ENCODE data around the gene ACTR3. TPM values are rescaled to one million over a fixed set of nuclear protein-coding genes. Genes with fewer than 3 reads are reported as not detected.

The ACTR3 gene
- total and polyA plus RNA-seq, 9 donors: 41.7 to 167 (median 133) TPM

DNA sequence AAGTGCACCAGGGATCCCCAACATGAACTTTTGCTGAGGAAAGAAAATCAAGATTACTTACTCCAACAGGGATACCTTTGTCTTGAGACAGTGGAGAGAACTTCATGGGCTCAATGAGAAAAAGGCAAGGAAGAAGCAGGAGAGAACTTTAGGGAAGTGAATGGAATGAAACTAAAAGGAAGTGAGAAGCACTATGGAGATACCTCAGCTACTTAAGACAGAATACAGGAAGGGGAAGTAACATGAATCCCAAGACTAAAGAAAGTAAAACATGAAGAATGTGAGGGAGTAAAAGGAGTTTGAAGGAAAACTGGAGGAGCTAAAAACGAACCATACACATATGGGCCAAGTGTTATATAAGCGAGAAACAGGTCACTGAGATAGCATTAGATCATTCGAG lies 32.4 kb upstream of the ACTR3 start:
- intact Hi-C loops (cut with DNase I): no loop called here
- 41 to 48% (median 46%) methylated on average over 3 of the region's 3 CpGs for WGBS, 3 donors
- no peak for DNase-seq
- Histone ChIP-seq H3K27me3 (no peaks in the 10 kb centered on the region), H3K4me1 (ENCODE audit: insufficient read depth) (no peaks in the 10 kb centered on the region), H3K9me3 (no peaks in the 10 kb centered on the region), H3K36me3 (no peaks in the 10 kb centered on the region), H3K4me3 (no peak overlapping the region), H3K27ac (no peak overlapping the region)
- TF ChIP-seq CTCF (IDR thresholded peaks at IDR 0.05): no peak
- no peak for TF ChIP-seq EP300 (IDR thresholded peaks at IDR 0.05)
- TF ChIP-seq POLR2A (IDR thresholded peaks at IDR 0.05): no peak

GRCh38 chr2:113858764-113859163 lies 31.1 kb upstream of the ACTR3 start:
- intact Hi-C loops (cut with DNase I): no loop called here
- Histone ChIP-seq H3K36me3 (no peaks in the 10 kb centered on the region), H3K27ac (no peak overlapping the region)

DNA sequence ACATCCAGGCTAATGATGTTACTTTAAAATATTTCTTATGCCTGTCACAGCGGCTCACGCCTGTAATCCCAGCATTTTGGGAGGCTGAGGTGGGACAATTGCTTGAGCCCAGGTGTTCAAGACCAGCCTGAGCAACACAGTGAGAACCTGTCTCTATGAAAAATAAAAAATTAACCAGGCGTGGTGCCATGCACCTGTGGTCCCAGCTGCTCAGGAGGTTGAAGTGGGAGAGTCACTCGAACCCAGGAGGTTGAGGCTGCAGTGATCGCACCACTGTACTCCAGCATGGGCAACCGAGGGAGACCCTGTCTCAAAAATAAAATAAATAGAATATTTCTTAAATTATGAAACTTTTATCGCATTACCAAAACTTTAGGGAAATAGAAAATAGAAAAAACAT lies 28.1 kb upstream of the ACTR3 start:
- Histone ChIP-seq H3K36me3 (no peaks in the 10 kb centered on the region), H3K4me3 (no peak overlapping the region), H3K4me1 (ENCODE audit: insufficient read depth) (no peaks in the 10 kb centered on the region), H3K27me3 (no peaks in the 10 kb centered on the region), H3K9me3 (no peaks in the 10 kb centered on the region), H3K27ac (no peak overlapping the region)
- TF ChIP-seq POLR2A (IDR thresholded peaks at IDR 0.05): no peak
- TF ChIP-seq CTCF (IDR thresholded peaks at IDR 0.05): no peak
- TF ChIP-seq EP300 (IDR thresholded peaks at IDR 0.05): no peak
- 90 to 96% (median 93%) methylated on average over 7 of the region's 7 CpGs for WGBS, 3 donors
- no peak for DNase-seq
- intact Hi-C loops (cut with DNase I): no loop called here

More at GRCh38 chr2:113858764-113859163, 31.1 kb upstream of the ACTR3 start:
- no peaks in the 10 kb centered on the region for H3K27me3 ChIP-seq
- H3K9me3 ChIP-seq: no peaks in the 10 kb centered on the region
- H3K4me3 ChIP-seq: no peak overlapping the region
- 87 to 92% (median 92%) methylated on average over 5 of the region's 5 CpGs for whole genome bisulfite sequencing, 3 donors
- DNase-seq: no peak
- TF ChIP-seq POLR2A (IDR thresholded peaks at IDR 0.05) (no peak), EP300 (IDR thresholded peaks at IDR 0.05) (no peak), CTCF (IDR thresholded peaks at IDR 0.05) (no peak)
- no peaks in the 10 kb centered on the region for H3K4me1 ChIP-seq (ENCODE audit: insufficient read depth)

GRCh38 chr2:113863144-113863543 lies 26.7 kb upstream of the ACTR3 start:
- DNase-seq: no peak
- Histone ChIP-seq H3K27me3 (no peaks in the 10 kb centered on the region), H3K36me3 (no peaks in the 10 kb centered on the region), H3K4me1 (ENCODE audit: insufficient read depth) (no peaks in the 10 kb centered on the region), H3K27ac (no peak overlapping the region), H3K9me3 (no peaks in the 10 kb centered on the region), H3K4me3 (no peak overlapping the region)
- WGBS, 3 donors: 57 to 67% (median 66%) methylated on average over 3 of the region's 3 CpGs
- intact Hi-C loops (cut with DNase I): no loop called here
- no peak for TF ChIP-seq CTCF (IDR thresholded peaks at IDR 0.05)
- TF ChIP-seq EP300 (IDR thresholded peaks at IDR 0.05): no peak

- DNase-seq: no peak
- H3K36me3 ChIP-seq: no peaks in the 10 kb centered on the region
- no peaks in the 10 kb centered on the region for H3K27me3 ChIP-seq
- intact Hi-C loops (cut with DNase I): no loop called here
- no peak overlapping the region for H3K4me3 ChIP-seq
- TF ChIP-seq CTCF (IDR thresholded peaks at IDR 0.05) (no peak), POLR2A (IDR thresholded peaks at IDR 0.05) (no peak), EP300 (IDR thresholded peaks at IDR 0.05) (no peak)
- no peaks in the 10 kb centered on the region for H3K9me3 ChIP-seq
- H3K27ac ChIP-seq: no peak overlapping the region
- H3K4me1 ChIP-seq (ENCODE audit: insufficient read depth): no peaks in the 10 kb centered on the region
- 68 to 76% (median 74%) methylated on average over 4 of the region's 4 CpGs for WGBS, 3 donors
Measured at GRCh38 chr2:113867571-113867970, 22.3 kb upstream of the ACTR3 start.

Measured in ovary (tissue), 9 donors.